Right hindlimb (tissue), 1 donor: ENCODE results near the gene FOXA1.
"Not testable (repeated sequence)": the region's sequence is repeated elsewhere in the genome, so short reads cannot be mapped to it uniquely, and the experiment has no call there.

Experiments used
- DNase-seq: peaks from one replicate; pipeline ENCODE4 v3.0.0-alpha.2; 2018

The FOXA1 gene

GRCh38 chr14:37588956-37589714 lies 5.9 kb downstream of the FOXA1 start:
- no peak for DNase-seq

- no peak for DNase-seq
Measured at GRCh38 chr14:37588667-37588955, 6.4 kb downstream of the FOXA1 start.

GRCh38 chr14:37587881-37588666 lies 7.0 kb downstream of the FOXA1 start:
- no peak for DNase-seq

DNA sequence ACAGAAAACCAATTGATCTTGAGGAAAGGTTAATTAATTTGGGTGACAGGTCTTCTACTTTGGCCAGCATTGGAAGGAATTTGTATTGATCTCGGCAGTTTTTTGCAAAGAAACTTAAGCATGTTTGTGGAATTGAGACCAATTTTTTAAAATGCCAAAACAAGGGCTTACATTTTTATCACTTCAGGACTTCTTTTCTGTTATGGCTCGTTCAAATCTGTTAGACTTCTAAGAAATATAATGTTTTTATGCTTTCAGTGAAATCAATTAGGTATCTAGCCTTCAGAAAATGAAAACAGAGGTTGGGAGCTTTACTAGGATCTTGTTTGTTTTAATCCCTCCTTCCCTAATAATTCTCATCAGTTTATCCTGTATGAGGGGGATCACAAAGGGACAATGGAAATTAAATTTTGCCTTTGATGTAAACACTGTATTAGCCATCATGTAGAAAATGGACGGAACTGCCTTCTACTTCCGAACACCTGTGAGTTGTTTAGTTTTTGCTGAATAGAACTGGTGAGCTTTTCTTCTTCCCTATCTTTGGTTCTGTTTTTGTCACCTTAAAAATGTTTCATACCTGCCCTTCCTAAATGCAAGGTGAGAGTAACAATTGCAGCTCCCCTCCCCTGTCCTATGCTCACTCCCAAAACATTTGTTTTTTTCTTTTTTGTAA lies 7.8 kb downstream of the FOXA1 start:
- DNase-seq = no peak

- no peak for DNase-seq
Measured at GRCh38 chr14:37586797-37587130, 8.3 kb downstream of the FOXA1 start.

- no peak for DNase-seq
Measured at GRCh38 chr14:37585971-37586796, 8.9 kb downstream of the FOXA1 start.

GRCh38 chr14:37585101-37585511 lies 9.9 kb downstream of the FOXA1 start:
- no peak for DNase-seq

DNA sequence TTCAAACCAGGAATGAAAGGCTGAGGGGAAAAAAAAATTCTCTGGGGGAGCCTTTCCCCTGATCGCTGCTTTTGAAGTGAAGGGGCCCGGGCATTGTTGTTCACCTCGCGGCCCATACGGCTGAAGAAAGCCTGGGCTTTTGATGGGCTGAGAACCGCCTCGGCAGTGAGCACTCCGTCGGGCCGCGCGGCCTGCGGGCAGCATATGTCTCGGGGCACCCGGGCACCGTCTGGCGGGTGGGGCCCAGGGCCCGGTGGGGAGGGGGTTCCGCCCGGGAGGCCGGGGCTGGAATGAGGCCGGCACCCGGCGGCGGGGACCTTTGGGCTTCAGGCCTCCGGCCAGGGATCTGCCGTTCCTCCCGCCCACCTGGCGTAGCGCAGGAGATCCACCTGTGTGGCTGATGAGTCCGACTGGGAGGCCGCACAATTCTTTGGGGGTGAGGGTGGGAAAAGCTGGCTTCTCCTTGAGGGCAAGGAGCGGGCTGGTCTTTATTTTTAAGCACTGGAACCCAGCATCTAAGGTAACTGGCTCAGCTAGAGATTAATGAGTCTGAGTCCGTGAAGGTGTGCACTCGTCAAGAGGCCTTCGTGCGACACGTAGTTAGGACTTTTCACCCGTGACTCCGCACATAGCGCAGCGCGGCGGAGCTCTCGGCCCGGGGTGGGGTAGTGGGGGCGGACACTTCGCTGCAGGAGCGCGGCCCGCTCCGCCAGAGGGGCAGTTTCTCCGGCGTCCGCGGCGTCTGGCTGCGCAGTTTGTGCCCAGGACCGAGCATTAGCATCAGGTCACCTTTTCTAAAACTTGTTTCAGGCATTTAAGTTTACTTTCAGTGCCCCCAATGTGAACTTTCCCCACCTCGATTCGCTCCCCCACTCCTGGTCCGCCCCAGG lies 10.6 kb downstream of the FOXA1 start:
- no peak for DNase-seq

- DNase-seq = no peak
Measured at GRCh38 chr14:37583358-37584210, 11.5 kb downstream of the FOXA1 start.

- no peak for DNase-seq
Measured at GRCh38 chr14:37580146-37580545, 14.9 kb downstream of the FOXA1 start.

- no peak for DNase-seq
Measured at GRCh38 chr14:37579274-37579673, 15.8 kb downstream of the FOXA1 start.

DNA sequence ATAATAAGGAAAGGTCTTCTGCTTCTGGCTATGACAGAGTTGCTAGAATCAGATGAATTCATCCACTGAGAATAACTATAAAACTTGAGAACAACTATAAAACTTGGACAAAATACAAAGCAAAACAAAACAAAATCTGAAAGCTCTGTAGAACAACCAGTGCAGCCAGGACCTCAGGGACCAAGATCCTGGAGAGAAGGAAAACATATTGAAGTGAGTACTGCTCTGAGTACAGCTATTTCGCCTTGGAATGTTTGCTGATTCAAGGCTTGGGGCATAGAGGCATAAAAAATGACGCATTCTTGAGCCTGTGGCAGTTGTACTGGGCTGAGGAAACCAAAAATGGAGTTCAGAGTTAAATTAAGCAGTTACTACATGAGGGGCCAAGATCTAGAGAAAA lies 21.7 kb downstream of the FOXA1 start:
- DNase-seq = no peak

- DNase-seq = no peak
Measured at GRCh38 chr14:37571391-37571790, 23.7 kb downstream of the FOXA1 start.

GRCh38 chr14:37569729-37570128 lies 25.3 kb downstream of the FOXA1 start:
- DNase-seq = no peak

DNA sequence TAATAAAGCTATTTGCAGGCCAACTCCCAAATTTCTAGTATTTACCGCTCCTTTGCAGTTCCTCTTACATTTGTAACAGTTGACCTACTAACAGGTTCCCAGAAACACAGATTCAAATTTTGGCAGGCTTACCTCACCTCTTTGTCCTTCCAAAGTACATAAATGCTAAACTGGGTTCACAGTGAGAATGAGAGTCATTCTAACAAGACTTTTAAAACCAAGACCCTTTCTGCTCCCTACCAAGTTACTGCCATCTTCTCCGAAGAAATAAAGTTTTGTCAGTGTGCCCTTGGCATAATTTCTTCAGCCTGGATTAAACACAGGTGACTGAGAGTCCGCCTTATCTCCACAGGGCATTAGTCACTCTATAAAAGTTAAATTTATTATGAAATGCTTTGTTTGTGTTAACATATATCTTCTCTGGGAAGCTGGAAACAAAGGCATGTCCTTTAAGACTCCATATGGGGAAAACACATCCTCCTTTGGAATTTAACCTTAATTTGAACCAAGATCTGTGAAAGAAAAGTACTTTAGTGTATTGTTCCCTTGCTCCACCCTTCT lies 28.2 kb downstream of the FOXA1 start:
- no peak for DNase-seq

DNA sequence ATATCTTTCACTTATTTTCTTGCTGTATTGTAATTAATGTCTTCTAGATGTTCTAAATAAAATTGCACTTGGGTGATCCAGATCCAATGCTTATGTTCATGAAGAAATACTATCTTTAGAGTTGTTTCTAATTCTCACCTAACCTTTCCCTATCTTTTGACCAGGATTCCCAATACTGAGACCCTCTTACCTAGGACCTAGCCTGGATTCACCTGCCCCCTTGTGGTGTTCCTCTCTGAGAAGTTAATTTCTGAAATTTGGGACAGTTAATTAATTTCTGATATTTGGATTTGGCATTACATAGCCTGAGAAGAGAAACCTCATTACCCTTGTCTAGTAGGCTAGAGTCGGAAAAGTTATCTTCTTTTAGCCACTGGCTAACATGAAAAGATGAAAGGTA lies 29.5 kb downstream of the FOXA1 start:
- DNase-seq = no peak

- no peak for DNase-seq
Measured at GRCh38 chr14:37563189-37563588, 31.9 kb downstream of the FOXA1 start.

- no peak for DNase-seq
Measured at GRCh38 chr14:37559386-37559785, 35.7 kb downstream of the FOXA1 start.

DNA sequence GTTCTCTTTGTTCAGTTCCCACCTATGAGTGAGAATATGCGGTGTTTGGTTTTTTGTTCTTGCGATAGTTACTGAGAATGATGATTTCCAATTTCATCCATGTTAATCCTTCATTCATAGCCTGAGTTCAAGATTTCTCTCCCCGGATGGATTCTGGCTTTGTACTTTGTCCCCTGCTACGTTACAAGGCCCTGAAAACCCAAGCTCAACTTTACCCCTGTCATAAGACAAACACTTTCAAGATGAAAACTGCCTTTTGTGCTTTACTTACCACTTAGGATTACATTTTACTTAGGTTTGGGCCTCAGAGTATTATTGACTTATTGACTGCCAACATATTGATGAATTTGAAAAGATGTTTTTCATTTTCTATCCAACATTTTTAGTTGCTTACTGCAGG lies 36.3 kb downstream of the FOXA1 start:
- DNase-seq = no peak

DNA sequence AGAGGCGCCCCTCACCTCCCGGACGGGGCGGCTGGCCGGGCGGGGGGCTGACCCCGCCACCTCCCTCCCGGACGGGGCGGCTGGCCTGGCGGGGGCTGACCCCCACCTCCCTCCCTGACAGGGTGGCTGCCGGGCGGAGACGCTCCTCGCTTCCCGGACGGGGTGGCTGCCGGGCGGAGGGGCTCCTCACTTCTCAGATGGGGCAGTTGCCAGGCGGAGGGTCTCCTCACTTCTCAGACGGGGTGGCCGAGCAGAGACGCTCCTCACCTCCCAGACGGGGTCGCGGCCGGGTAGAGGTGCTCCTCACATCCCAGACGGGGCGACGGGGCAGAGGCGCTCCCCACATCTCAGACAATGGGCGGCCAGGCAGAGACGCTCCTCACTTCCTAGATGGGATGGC lies 39.5 kb downstream of the FOXA1 start:
- DNase-seq = not testable (repeated sequence)
